HK-2 (cell line): ENCODE results near the gene S1PR5.
"Not testable (repeated sequence)": the region's sequence is repeated elsewhere in the genome, so short reads cannot be mapped to it uniquely, and the experiment has no call there.

ENCODE experiments used
- DNase-seq: peaks from one replicate; pipeline ENCODE4 v3.0.0-alpha.2; 2018; ENCODE audit not compliant: unreplicated experiment

Gene S1PR5

GRCh38 chr19:10517361-10517759 lies at the start of gene S1PR5:
S1PR5 (minus strand) TSS chr19:10517447; CDS start chr19:10515011, 2,436 bp downstream.
- DNase-seq, result peak; percentile 35

- no peak for DNase-seq
Measured at GRCh38 chr19:10566658-10567410, 49.6 kb upstream of the S1PR5 start.

- no peak for DNase-seq
Measured at GRCh38 chr19:10566408-10566657, 49.1 kb upstream of the S1PR5 start.

- DNase-seq, result peak; percentile 99
Measured at GRCh38 chr19:10565567-10566407, 48.5 kb upstream of the S1PR5 start, which contains the start of gene KRI1. KRI1 (minus strand) TSS chr19:10566010; CDS start chr19:10565999, 11 bp downstream.

- peak; percentile 34 for DNase-seq
Measured at GRCh38 chr19:10565028-10565566, 47.9 kb upstream of the S1PR5 start.

GRCh38 chr19:10562609-10563008 lies 45.4 kb upstream of the S1PR5 start:
- DNase-seq, result no peak

- no peak for DNase-seq
Measured at GRCh38 chr19:10560154-10560553, 42.9 kb upstream of the S1PR5 start.

GRCh38 chr19:10557603-10558197 lies 40.5 kb upstream of the S1PR5 start:
- no peak for DNase-seq

GRCh38 chr19:10555610-10555973 lies 38.3 kb upstream of the S1PR5 start:
- no peak for DNase-seq

- DNase-seq, result no peak
Measured at GRCh38 chr19:10554760-10555609, 37.7 kb upstream of the S1PR5 start.

- DNase-seq, result no peak
Measured at GRCh38 chr19:10553943-10554381, 36.7 kb upstream of the S1PR5 start.

- DNase-seq, result no peak
Measured at GRCh38 chr19:10553087-10553667, 35.9 kb upstream of the S1PR5 start.

GRCh38 chr19:10552510-10553053 lies 35.3 kb upstream of the S1PR5 start:
- peak; percentile 46 for DNase-seq

GRCh38 chr19:10551698-10552301 lies 34.6 kb upstream of the S1PR5 start:
- peak; percentile 35 for DNase-seq

GRCh38 chr19:10551006-10551405 lies 33.8 kb upstream of the S1PR5 start:
- DNase-seq, result not testable (repeated sequence)

GRCh38 chr19:10550336-10550735 lies 33.1 kb upstream of the S1PR5 start:
- no peak for DNase-seq

- no peak for DNase-seq
Measured at GRCh38 chr19:10549733-10550132, 32.5 kb upstream of the S1PR5 start.

- no peak for DNase-seq
Measured at GRCh38 chr19:10548746-10549276, 31.6 kb upstream of the S1PR5 start.

- DNase-seq, result no peak
Measured at GRCh38 chr19:10546817-10547216, 29.6 kb upstream of the S1PR5 start.

- DNase-seq, result no peak
Measured at GRCh38 chr19:10544753-10545251, 27.6 kb upstream of the S1PR5 start.
